Liver (tissue), 9 donors: ENCODE data around the gene SLC24A4. TPM values are rescaled to one million over a fixed set of nuclear protein-coding genes. Genes with fewer than 3 reads are reported as not detected.

Source experiments
- DNase-seq: peaks from one replicate; pipeline ENCODE4 v3.0.0-alpha.2; 2017; ENCODE audit warnings: low spot score
- H3K27ac ChIP-seq, 2 donors: one replicate each; pipeline ENCODE4 v1.7.0; 2013; ENCODE audit warnings: inconsistent platforms in 2 of 2, low read length in 2 of 2, control low read depth in 1 of 2, low read depth in 1 of 2, mild to moderate bottlenecking in 1 of 2
- H3K27me3 ChIP-seq, 4 donors: one replicate each; pipeline versions ENCODE4 v1.6.1 to v1.7.0; 2013; ENCODE audit warnings: low read length in 3 of 4, inconsistent platforms in 1 of 4, mild to moderate bottlenecking in 1 of 4, moderate library complexity in 1 of 4; ENCODE audit not compliant: control insufficient read depth in 4 of 4, insufficient read depth in 4 of 4
- H3K36me3 ChIP-seq, 4 donors: one replicate each; pipeline versions ENCODE4 v1.6.1 to v1.7.0; 2013; ENCODE audit warnings: low read length in 3 of 4, mild to moderate bottlenecking in 3 of 4, low read depth in 1 of 4, moderate library complexity in 1 of 4; ENCODE audit not compliant: control insufficient read depth in 4 of 4, insufficient read depth in 3 of 4
- H3K4me1 ChIP-seq, 4 donors: one replicate each; pipeline versions ENCODE4 v1.6.1 to v1.7.0; 2013; ENCODE audit warnings: low read length in 3 of 4, mild to moderate bottlenecking in 3 of 4, moderate library complexity in 1 of 4; ENCODE audit not compliant: control insufficient read depth in 4 of 4, insufficient read depth in 4 of 4
- H3K4me3 ChIP-seq, 3 donors: one replicate each; pipeline versions ENCODE4 v1.6.1 to v1.7.0; 2013; ENCODE audit warnings: low read length in 3 of 3, control low read depth in 1 of 3, low read depth in 1 of 3, mild to moderate bottlenecking in 1 of 3
- H3K9ac ChIP-seq, 2 donors: one replicate each; pipeline ENCODE4 v1.7.0; 2013; ENCODE audit warnings: low read length in 2 of 2, mild to moderate bottlenecking in 2 of 2, moderate library complexity in 2 of 2, control low read depth in 1 of 2, low read depth in 1 of 2
- H3K9me3 ChIP-seq, 4 donors: one replicate each; pipeline versions ENCODE4 v1.6.1 to v1.7.0; 2013; ENCODE audit warnings: low read length in 3 of 4; ENCODE audit not compliant: control insufficient read depth in 4 of 4
- ATF3 ChIP-seq: IDR thresholded peaks from 2 replicates; pipeline ENCODE4 v1.6.1; 2016; ENCODE audit warnings: antibody characterized with exemption
- CTCF ChIP-seq: fragments of 150-350 bp; IDR thresholded peaks from 2 replicates; pipeline ENCODE4 v1.5.1; 2017; ENCODE audit warnings: improper control_type of control experiment, low read depth, low read length; ENCODE audit not compliant: missing input control
- EGR1 ChIP-seq, 2 donors: IDR thresholded peaks; 2 replicates each; pipeline ENCODE4 v1.6.1; 2016 to 2018; ENCODE audit warnings: antibody characterized with exemption in 2 of 2, low read depth in 2 of 2
- FOXA1 ChIP-seq: IDR thresholded peaks from 2 replicates; pipeline ENCODE4 v1.6.1; 2016; ENCODE audit warnings: antibody characterized with exemption
- FOXA2 ChIP-seq: IDR thresholded peaks from 2 replicates; pipeline ENCODE4 v1.6.1; 2016; ENCODE audit warnings: antibody characterized with exemption
- GABPA ChIP-seq, 2 donors: IDR thresholded peaks in 1 of 2; conservative IDR thresholded peaks in 1 of 2; 2 replicates each; pipeline ENCODE4 v1.6.1; 2016; ENCODE audit warnings: antibody characterized with exemption in 2 of 2, mild to moderate bottlenecking in 1 of 2, moderate library complexity in 1 of 2
- HNF4A ChIP-seq, 2 donors: conservative IDR thresholded peaks; 2 replicates each; pipeline ENCODE4 v1.6.1; 2016; ENCODE audit warnings: antibody characterized with exemption in 2 of 2, mild to moderate bottlenecking in 2 of 2
- HNF4G ChIP-seq: IDR thresholded peaks from 2 replicates; pipeline ENCODE4 v1.6.1; 2016; ENCODE audit warnings: antibody characterized with exemption
- JUND ChIP-seq, 2 donors: IDR thresholded peaks; 2 replicates each; pipeline ENCODE4 v1.6.1; 2016; ENCODE audit warnings: antibody characterized with exemption in 2 of 2
- NR2F2 ChIP-seq: IDR thresholded peaks from 2 replicates; pipeline ENCODE4 v1.6.1; 2016; ENCODE audit warnings: antibody characterized with exemption
- RAD21 ChIP-seq, 2 donors: IDR thresholded peaks; 2 replicates each; pipeline ENCODE4 v1.6.1; 2016; ENCODE audit warnings: antibody characterized with exemption in 2 of 2, mild to moderate bottlenecking in 2 of 2
- REST ChIP-seq: IDR thresholded peaks from 2 replicates; pipeline ENCODE4 v1.6.1; 2016; ENCODE audit warnings: antibody characterized with exemption, mild to moderate bottlenecking
- RXRA ChIP-seq, 2 donors: IDR thresholded peaks; 2 replicates each; pipeline ENCODE4 v1.6.1; 2017 to 2018; ENCODE audit warnings: antibody characterized with exemption in 2 of 2, mild to moderate bottlenecking in 1 of 2
- SP1 ChIP-seq: IDR thresholded peaks from 2 replicates; pipeline ENCODE4 v1.6.1; 2018; ENCODE audit warnings: antibody characterized with exemption, mild to moderate bottlenecking
- TAF1 ChIP-seq: conservative IDR thresholded peaks from 2 replicates; pipeline ENCODE4 v1.6.1; 2016; ENCODE audit warnings: antibody characterized with exemption, mild to moderate bottlenecking
- YY1 ChIP-seq: IDR thresholded peaks from 2 replicates; pipeline ENCODE4 v1.6.1; 2016; ENCODE audit warnings: antibody characterized with exemption, mild to moderate bottlenecking
- ZBTB33 ChIP-seq: IDR thresholded peaks from 2 replicates; pipeline ENCODE4 v1.6.1; 2016; ENCODE audit warnings: antibody characterized with exemption
- WGBS: extraction: QIAGEN DNeasy Blood & Tissue Kit; methylation state at CpG from one replicate; pipeline ENCODE4 v1.1.7; 2013; 5-methylcytosine and 5-hydroxymethylcytosine counted together
- polyA plus RNA-seq, 2 donors: library from polyadenylated mRNA; stranded (reverse) in 1 of 2; unstranded in 1 of 2; fragments of 200-250 nt in 1 of 2; fragments of >200 nt in 1 of 2; fragmentation: Nextera tagmentation in 1 of 2; extraction: Ambion mirVana in 1 of 2; gene quantifications; one replicate each; pipeline versions ENCODE4 v1.2.1 to v1.2.3, GENCODE V29; 2013 to 2015
- total RNA-seq, 2 donors: library from RNA; depleted of rRNA; stranded (reverse); fragments of >200 nt; gene quantifications; one replicate each; pipeline ENCODE4 v1.2.3, GENCODE V29; 2014
- donor health status: healthy.
- donor health status: healthy.
- donor health status: healthy.
- donor health status: healthy.
- donor health status: healthy.

Gene SLC24A4
- total and polyA plus RNA-seq, 4 donors: 0.06 to 0.23 (median 0.12) TPM

GRCh38 chr14:92523752-92524151, 200.8 kb downstream of the SLC24A4 start:
- Histone ChIP-seq H3K36me3 (no peaks in the 10 kb centered on the region), H3K9me3 (no peaks in the 10 kb centered on the region), H3K9ac (no peak overlapping the region), H3K4me1 (peaks cover 0 to 13% (median 7%) of the 10 kb centered on the region in 4 donors), H3K27me3 (no peaks in the 10 kb centered on the region), H3K4me3 (no peak overlapping the region), H3K27ac (no peak overlapping the region)
- DNase-seq: no peak
- WGBS: 94% methylated on average over 6 of the region's 6 CpGs
- no peak for TF ChIP-seq SP1
- TF ChIP-seq YY1: no peak
- no peak for TF ChIP-seq ZBTB33
- no peak for TF ChIP-seq NR2F2
- TF ChIP-seq JUND (IDR thresholded peaks at IDR 0.05): no peak
- no peak for TF ChIP-seq EGR1 (IDR thresholded peaks at IDR 0.05; ENCODE audit: low read depth in 2 of 2)
- TF ChIP-seq HNF4A (conservative IDR thresholded peaks at IDR 0.05): no peak
- no peak for TF ChIP-seq GABPA (IDR thresholded peaks at IDR 0.05 in 1 of 2, conservative IDR thresholded peaks at IDR 0.05 in 1 of 2)
- no peak for TF ChIP-seq RXRA (IDR thresholded peaks at IDR 0.05)
- no peak for TF ChIP-seq RAD21 (IDR thresholded peaks at IDR 0.05)
- no peak for TF ChIP-seq HNF4G
- TF ChIP-seq CTCF: no peak
- TF ChIP-seq ATF3: no peak
- no peak for TF ChIP-seq TAF1
- TF ChIP-seq FOXA1: no peak

- Histone ChIP-seq H3K36me3 (no peaks in the 10 kb centered on the region), H3K4me1 (peaks cover 0 to 16% (median 7%) of the 10 kb centered on the region in 4 donors), H3K9me3 (no peaks in the 10 kb centered on the region), H3K9ac (no peak overlapping the region), H3K27ac (peak overlapping the region in 1 of 2 donors; percentile 5), H3K27me3 (no peaks in the 10 kb centered on the region), H3K4me3 (no peak overlapping the region)
- WGBS: 79% methylated on average over 10 of the region's 10 CpGs
- TF ChIP-seq FOXA2: no peak
- no peak for TF ChIP-seq REST
- no peak for TF ChIP-seq RAD21 (IDR thresholded peaks at IDR 0.05)
- no peak for TF ChIP-seq SP1
- TF ChIP-seq FOXA1: no peak
- DNase-seq: no peak
Observed at GRCh38 chr14:92524602-92525185, 201.7 kb downstream of the SLC24A4 start.
